ENCODE results near the gene CTNNB1. TPM values are rescaled to one million over a fixed set of nuclear protein-coding genes. Genes with fewer than 3 reads are reported as not detected.

The CTNNB1 gene
- total RNA-seq, 2 experiments from 2014 or later: 157 to 201 TPM

DNA sequence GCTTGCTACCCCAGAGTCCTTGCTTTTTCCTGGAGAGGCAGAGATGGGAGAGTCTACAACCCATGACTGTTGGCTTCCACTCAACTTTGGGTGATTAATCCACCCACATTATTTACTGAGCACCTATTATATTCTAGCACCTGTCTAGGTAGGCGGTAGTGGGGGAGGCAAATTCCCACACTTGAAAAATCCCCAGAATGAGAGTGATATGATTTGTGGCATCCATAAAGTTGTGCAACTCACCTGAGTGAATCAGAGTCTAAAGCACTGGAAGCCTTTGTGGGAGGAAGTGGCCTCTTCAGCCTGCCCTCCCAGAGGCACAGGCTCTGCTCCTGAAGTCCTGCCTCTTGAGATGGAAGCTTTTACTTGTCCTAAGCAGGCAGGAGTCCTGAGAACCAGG, 40.4 kb upstream of the CTNNB1 start:
- Histone ChIP-seq H2AFZ (ENCODE audit: low read length) (no peak overlapping the region), H3K9me2 (ENCODE audit: insufficient read depth, low read length) (no peaks in the 10 kb centered on the region), H3K27ac (ENCODE audit: low read depth, low read length, poor library complexity, severe bottlenecking) (no peak overlapping the region), H3K4me1 (ENCODE audit: insufficient read depth, low read length, poor library complexity, severe bottlenecking) (no peaks in the 10 kb centered on the region), H3K36me3 (ENCODE audit: insufficient read depth, low read length) (no peaks in the 10 kb centered on the region), H3K9me3 (ENCODE audit: low read length) (no peaks in the 10 kb centered on the region), H3K4me2 (ENCODE audit: low read length) (no peak overlapping the region), H4K20me1 (ENCODE audit: insufficient read depth, low read length) (no peaks in the 10 kb centered on the region), H3K79me2 (ENCODE audit: insufficient read depth, low read depth, low read length) (no peaks in the 10 kb centered on the region), H3K4me3 (ENCODE audit: low read depth, low read length, poor library complexity, severe bottlenecking) (no peak overlapping the region)
- no peak for DNase-seq (ENCODE audit: low spot score)
- ChIA-PET CTCF (ENCODE audit: unreplicated experiment) (no interaction called here), POLR2A (no interaction called here)
- BruUV-seq (replicated peaks): no TSS peak
- no peak for TF ChIP-seq EZH2phosphoT487 (IDR thresholded peaks at IDR 0.05; ENCODE audit: borderline replicate concordance, low read depth, low read length)
- TF ChIP-seq, protein P1, sequence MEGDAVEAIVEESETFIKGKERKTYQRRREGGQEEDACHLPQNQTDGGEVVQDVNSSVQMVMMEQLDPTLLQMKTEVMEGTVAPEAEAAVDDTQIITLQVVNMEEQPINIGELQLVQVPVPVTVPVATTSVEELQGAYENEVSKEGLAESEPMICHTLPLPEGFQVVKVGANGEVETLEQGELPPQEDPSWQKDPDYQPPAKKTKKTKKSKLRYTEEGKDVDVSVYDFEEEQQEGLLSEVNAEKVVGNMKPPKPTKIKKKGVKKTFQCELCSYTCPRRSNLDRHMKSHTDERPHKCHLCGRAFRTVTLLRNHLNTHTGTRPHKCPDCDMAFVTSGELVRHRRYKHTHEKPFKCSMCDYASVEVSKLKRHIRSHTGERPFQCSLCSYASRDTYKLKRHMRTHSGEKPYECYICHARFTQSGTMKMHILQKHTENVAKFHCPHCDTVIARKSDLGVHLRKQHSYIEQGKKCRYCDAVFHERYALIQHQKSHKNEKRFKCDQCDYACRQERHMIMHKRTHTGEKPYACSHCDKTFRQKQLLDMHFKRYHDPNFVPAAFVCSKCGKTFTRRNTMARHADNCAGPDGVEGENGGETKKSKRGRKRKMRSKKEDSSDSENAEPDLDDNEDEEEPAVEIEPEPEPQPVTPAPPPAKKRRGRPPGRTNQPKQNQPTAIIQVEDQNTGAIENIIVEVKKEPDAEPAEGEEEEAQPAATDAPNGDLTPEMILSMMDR (conservative IDR thresholded peaks at IDR 0.05; ENCODE audit: low read length): no peak
- intact Hi-C loops (cut with micrococcal nuclease; ENCODE audit: unreplicated experiment): no loop called here

DNA sequence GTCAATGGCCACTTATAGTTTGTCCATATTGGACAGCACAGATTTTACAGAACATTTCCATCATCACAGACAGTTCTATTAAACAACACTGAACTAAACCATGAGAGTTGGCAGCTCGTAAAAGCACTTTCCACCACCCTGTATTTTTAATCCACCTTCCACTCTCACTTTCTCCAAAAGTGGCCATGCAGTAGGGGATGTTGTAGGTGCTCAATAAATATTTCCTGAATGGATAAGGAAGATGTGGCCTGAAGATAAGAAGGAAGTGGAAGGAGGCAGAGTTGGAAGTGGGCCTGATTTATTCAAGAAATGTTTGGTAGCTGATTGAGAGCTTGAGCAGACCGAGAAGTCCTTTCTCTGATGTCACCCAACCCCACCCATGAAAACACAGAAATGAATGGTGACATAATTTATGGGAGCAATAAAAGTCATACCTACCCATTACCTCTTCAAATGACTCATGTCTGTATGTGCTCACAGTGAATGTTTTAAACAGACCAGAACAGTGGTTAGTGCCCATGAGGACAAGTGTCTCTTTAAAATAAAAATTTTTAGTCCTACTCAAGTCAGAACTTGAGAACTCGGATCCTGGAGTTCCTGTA, 39.6 kb upstream of the CTNNB1 start:
- H2AFZ ChIP-seq (ENCODE audit: low read length): no peak overlapping the region
- no peaks in the 10 kb centered on the region for H4K20me1 ChIP-seq (ENCODE audit: insufficient read depth, low read length)
- intact Hi-C loops (cut with micrococcal nuclease; ENCODE audit: unreplicated experiment): no loop called here
- H3K9me2 ChIP-seq (ENCODE audit: insufficient read depth, low read length): no peaks in the 10 kb centered on the region
- BruUV-seq (replicated peaks): no TSS peak
- TF ChIP-seq, protein P1 (conservative IDR thresholded peaks at IDR 0.05; ENCODE audit: low read length): no peak
- no peak for TF ChIP-seq EZH2phosphoT487 (IDR thresholded peaks at IDR 0.05; ENCODE audit: borderline replicate concordance, low read depth, low read length)
- H3K4me3 ChIP-seq (ENCODE audit: low read depth, low read length, poor library complexity, severe bottlenecking): no peak overlapping the region
- H3K79me2 ChIP-seq (ENCODE audit: insufficient read depth, low read depth, low read length): no peaks in the 10 kb centered on the region
- ChIA-PET CTCF (ENCODE audit: unreplicated experiment) (no interaction called here), POLR2A (no interaction called here)
- no peak for DNase-seq (ENCODE audit: low spot score)
- H3K4me1 ChIP-seq (ENCODE audit: insufficient read depth, low read length, poor library complexity, severe bottlenecking): no peaks in the 10 kb centered on the region
- no peak overlapping the region for H3K4me2 ChIP-seq (ENCODE audit: low read length)
- H3K27ac ChIP-seq (ENCODE audit: low read depth, low read length, poor library complexity, severe bottlenecking): no peak overlapping the region
- no peaks in the 10 kb centered on the region for H3K9me3 ChIP-seq (ENCODE audit: low read length)
- no peaks in the 10 kb centered on the region for H3K36me3 ChIP-seq (ENCODE audit: insufficient read depth, low read length)

DNA sequence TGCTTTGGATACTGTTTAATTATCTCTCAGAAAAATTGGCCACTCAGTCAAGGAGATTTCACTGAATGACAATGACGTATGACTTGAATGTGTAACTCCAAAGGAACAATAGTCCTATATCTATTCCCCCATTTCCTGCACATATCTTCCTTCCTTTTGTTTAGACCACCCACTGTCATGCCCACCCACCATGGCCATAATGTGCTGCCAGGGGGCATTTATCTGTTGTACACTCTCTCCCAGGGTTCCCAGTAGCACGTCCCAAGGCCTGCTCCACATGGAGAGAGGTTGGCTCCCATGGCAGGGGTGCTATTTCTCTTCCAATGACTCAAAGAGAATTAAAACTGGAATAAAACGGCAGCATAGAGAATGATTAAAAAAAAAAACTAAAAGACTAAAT, 36.8 kb upstream of the CTNNB1 start:
- POLR2A ChIA-PET: no interaction called here
- Histone ChIP-seq H3K9me3 (ENCODE audit: low read length) (no peaks in the 10 kb centered on the region), H3K27ac (ENCODE audit: low read depth, low read length, poor library complexity, severe bottlenecking) (no peak overlapping the region), H3K4me3 (ENCODE audit: low read depth, low read length, poor library complexity, severe bottlenecking) (no peak overlapping the region), H3K4me1 (ENCODE audit: insufficient read depth, low read length, poor library complexity, severe bottlenecking) (no peaks in the 10 kb centered on the region), H3K79me2 (ENCODE audit: insufficient read depth, low read depth, low read length) (no peaks in the 10 kb centered on the region), H3K4me2 (ENCODE audit: low read length) (no peak overlapping the region), H2AFZ (ENCODE audit: low read length) (no peak overlapping the region), H4K20me1 (ENCODE audit: insufficient read depth, low read length) (no peaks in the 10 kb centered on the region), H3K9me2 (ENCODE audit: insufficient read depth, low read length) (no peaks in the 10 kb centered on the region), H3K36me3 (ENCODE audit: insufficient read depth, low read length) (no peaks in the 10 kb centered on the region)
- no peak for TF ChIP-seq EZH2phosphoT487 (IDR thresholded peaks at IDR 0.05; ENCODE audit: borderline replicate concordance, low read depth, low read length)
- TF ChIP-seq, protein P1 (conservative IDR thresholded peaks at IDR 0.05; ENCODE audit: low read length): no peak
- CTCF ChIA-PET (ENCODE audit: unreplicated experiment): no interaction called here
- intact Hi-C loops (cut with micrococcal nuclease; ENCODE audit: unreplicated experiment): no loop called here
- no peak for DNase-seq (ENCODE audit: low spot score)
- no TSS peak for BruUV-seq (replicated peaks)

Measured in OCI-LY7 (cell line).